NCI-H748 (cell line): ENCODE data around the gene SCYL1.
A peak's percentile ranks its signal among the peaks of the same experiment; 100 is the strongest.

Experiments
- DNase-seq: peaks from one replicate; lab custom pipeline; 2025; ENCODE audit not compliant: unreplicated experiment; lab: John Stamatoyannopoulos, UW

The SCYL1 gene

DNA sequence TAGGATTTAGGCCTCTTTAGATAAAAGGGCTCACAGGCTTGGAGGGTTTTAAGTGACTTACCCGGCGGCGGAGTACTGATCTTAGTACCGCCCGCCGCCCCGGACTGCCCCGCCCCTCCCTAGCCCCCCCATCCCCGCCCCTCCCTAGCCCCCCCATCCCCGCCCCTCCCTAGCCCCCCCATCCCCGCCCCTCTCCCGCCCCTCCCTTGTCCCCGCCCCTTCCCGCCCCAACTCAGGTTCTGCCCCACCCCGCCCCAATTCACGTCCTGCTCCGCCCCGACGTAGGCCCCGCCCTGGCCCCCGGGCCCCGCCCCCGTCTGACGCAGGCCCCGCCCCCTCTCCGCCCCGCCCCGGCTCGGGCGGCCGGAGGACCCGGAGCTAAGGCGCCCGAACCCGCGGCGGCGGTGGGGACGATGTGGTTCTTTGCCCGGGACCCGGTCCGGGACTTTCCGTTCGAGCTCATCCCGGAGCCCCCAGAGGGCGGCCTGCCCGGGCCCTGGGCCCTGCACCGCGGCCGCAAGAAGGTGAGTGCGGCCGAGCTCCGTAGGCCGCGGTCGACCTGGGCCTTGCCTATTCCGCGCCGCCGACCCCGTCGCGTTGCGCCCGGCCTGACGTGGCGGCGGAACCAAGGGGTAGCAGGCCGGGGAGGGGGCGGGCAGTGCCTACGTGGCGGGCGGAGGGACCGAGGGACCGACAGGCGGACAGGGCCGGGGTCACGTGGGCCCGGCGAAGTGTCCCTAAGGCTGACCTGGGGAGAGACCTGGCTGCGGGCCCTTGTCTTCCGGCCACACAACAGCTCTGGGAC is at the start of gene SCYL1:
SCYL1 (plus strand) TSS at position 343 of the 805 bp plus-strand sequence; CDS start at position 414, 71 bp downstream.
- DNase-seq = peak; percentile 77

GRCh38 chr11:65476632-65477148 is 48.2 kb upstream of the SCYL1 start:
- no peak for DNase-seq

DNA sequence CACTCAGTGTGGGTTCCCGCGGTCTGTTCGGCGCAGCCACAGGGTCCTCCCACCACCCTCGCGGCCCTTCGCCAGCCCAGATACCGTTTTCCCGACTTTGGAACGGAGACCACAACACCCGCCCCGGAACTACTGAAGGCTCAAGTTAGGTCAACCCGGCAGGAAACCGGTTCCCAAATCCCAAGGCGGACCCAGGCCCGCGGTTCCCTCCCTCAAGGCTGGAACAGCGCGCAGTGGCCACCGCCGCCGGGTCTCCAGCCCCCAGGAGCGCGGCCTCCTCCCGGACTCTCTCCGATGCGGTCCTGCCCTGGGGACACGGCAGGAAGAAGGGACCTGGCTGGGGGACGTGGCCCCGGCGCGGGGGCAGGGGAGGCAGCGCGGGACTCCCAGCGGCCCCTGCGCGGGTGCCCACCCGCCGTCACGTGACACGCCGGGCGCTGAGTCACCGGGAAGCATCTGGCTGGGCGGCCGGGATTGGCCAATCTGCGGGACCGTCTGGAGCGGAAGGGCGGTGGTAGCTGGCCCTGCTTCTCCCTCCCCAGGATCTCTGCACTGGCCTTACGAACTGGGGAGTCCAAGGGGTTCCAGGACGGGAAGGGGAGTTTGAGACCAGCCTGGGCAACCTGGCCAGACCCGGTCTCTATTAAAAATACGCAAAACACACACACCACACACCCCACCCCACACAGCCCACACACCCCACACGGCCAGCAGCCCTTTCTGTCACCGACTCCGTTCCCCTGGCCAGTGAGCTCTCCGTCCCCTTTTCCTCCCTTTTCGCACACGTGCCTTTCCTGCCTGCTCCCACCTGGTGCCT is 47.5 kb upstream of the SCYL1 start:
- DNase-seq = peak; percentile 94

DNA sequence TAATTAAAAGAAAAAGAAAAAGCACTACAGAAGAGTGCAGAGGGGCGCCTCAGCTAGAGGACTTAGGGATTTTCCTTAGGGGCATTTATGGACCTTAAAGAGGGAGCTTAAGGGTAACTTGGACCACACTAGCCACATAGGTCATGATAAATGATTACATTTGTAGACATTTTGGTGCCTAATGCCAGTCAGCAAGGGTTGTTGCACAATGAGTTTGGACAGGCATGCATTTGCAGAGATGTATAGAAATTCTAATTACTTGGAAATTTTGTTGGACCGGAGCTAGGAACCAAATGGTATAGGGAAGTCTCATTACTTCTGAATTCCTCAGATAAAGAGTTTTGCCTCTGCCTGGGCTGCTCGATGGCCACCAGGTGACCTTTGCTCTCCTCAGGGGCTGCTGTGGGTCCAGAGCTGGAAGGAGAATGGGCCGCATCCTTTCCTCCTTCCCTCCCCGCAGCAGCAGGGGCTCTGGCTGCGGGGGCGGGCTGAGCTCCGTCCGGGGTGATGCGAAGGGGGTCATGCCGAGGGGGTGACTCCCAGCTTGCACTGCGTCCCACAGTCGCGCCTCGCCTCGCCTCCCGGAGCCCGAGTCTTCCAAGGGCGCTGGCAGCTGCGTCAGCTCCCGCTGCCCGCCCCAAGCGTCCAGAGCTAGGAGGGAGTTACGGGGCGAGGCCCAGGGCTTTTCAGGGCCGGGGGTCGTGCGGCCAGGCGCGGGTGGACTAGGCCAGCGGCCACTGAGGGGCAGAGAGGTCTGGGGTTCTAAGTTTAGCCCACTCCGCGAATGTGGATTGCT is 46.3 kb upstream of the SCYL1 start:
- DNase-seq = no peak

DNA sequence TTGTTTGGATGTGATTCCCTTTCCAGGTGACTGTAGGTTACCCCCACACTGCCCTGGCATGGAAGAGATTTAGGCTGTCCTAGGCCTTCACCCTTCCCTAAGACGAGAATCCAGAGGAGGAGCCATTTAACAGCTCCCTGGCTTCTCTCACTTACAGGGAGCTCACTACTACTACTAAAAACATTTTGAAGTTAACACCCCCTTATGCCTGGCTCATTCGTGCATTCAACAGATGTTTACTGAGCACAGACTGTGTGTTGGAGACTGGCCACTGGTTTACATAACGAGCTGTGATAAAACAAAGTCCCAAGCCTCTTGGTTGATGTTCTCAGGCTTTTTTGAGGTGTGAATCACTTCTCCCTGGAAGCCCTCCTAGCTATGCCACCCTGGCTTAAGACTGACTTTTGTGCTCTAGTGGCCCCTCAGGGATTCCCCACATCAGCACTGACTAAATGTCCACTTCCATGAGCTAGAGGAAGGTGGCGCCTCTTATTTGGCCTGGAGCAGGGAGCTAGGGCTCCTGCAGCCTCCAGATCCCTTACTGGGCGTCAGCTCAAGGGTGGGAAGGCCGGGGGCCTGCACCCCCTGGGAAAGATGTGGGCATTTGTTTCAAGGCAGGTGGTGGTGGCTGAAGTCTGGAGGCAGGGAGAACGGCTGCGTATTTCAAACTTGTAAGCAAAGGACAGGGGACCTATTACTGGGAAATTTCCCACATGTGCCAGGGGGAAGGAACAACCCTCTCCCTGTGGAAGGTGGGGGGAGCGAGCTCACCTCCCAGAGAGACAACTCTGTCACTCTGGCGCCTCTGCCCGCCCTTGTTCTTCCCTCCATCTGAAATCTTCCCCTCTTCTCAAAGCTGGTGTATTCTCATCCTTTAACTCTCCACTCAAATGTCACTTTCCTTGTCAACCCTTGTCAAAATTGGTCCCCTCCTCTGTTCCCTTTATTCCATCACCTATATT is 45.4 kb upstream of the SCYL1 start:
- DNase-seq = no peak

DNA sequence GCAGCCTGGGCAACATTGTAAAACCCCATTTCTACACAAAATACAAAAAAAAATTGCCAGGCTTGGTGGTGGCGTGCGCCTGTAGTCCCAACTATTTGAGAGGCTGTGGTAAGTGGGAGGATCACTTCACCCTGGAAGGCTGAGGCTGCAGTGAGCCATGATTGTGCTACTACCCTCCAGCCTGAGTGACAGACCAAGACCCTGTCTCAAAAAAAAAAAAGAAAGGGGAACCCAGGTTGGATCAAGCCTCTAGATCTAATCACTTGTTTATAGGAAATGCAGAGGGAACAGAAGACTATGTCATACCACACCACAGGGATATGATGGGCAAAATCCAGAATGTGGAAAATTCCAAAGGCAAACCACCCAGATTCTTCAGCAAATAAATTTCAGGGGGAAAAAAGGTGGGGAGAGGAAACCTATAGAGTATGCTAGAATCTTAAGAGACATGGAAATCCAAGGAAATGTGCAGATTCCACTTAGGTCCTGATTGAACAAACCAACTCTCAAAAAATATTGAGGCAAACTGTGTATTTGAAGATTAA is 42.5 kb upstream of the SCYL1 start:
- no peak for DNase-seq

DNA sequence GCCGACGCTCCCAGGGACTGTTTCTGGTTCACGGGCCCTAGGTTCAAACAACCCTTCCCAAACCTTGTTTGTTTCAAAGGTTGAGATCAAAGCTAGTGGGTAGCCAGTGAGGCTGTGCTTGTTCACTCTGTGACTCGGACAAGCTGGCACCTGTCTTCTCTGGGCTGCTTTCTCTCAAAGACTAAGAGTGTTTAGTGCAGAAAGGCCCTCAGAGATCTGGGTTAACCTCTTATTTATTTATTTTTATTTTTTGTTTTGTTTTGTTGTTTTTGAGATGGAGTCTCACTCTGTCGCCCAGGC is 39.0 kb upstream of the SCYL1 start:
- no peak for DNase-seq

DNA sequence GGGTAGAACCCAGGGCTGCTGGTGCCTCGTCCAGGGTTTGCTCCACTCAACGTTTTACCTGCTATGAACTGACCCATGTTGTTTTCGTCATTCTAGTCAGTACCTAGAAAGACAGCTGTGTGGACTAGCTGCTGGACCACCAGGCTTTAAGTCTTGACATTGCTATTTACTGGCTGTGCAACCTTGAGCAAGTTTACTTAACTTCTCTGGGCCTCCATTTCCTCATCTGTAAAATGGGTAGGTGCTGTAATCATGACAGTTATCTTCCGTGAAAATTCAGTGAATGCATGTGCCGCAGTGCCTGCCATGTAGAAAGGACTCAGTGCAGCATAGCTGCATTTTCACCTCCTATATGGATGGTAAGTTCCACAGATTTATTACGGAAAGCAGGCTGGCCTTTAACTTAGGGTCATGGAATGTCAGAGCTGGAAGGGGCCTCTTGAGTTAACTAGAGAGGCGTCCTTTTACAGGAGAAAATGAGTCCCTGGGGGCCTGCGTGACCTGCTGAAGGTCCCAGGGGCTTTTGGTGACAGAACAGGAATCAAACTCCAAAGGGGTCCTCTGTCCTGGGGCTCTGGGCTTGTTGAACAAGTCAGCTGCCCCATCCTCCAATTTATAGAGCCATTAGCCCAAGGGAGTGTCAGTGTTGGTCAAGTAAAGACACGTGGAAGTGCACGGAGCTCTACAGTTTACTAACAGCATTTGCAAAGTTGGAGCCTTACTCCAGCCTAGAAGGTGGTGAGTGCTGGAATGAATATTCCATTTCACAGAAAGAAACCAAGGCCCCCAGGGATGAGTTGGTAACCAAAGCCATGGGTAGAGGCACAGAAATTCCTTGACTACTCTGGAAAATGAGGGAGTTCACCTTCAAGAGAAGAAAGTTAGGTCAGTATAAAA is 38.1 kb upstream of the SCYL1 start:
- DNase-seq = no peak

DNA sequence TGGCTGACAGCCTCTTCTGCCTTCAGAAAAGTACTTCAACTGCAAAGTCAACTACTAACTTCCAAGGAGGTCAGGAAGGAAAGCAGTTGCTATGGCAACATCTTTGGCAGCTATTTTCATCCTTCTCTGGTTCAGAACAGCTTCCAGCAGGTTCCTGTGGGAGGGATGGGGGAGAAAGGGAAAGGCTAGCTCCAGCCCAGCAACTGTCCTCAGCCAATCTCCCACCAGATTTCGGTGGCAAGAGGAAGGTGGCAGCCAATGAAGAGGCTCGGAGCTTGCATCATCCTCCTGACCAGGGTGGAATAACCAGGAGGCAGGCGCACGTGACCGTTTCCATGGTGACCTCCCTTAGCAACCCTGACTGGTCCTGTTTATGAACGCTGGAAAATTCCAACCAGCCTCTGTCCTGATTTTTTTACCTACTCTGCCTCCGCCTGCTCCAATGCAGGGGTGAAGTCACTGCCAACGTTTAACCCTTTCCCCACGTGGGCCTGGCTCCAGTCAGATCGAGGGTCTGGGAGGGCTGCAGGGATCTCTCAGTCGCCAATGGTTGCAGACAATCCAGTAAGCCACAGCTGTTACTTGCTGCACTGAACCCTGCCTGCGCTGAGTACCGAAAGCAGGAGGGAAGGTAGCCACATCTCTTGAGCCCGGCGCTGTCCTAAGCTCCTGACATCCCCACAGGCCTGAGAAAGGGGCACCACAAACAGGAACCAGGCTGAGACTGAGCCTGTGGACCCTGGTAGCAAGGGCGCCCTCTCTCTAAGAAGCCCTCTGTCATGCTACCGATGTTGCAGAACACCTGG is 37.2 kb upstream of the SCYL1 start:
- peak; percentile 100 for DNase-seq

GRCh38 chr11:65488273-65489034 is 36.4 kb upstream of the SCYL1 start:
- DNase-seq = no peak

- DNase-seq = no peak
Observed at GRCh38 chr11:65489035-65489705, 35.7 kb upstream of the SCYL1 start.

GRCh38 chr11:65489706-65490320 is 35.1 kb upstream of the SCYL1 start:
- no peak for DNase-seq

GRCh38 chr11:65491163-65491465 is 33.8 kb upstream of the SCYL1 start:
- DNase-seq = no peak

GRCh38 chr11:65491614-65492386 is 33.1 kb upstream of the SCYL1 start:
- DNase-seq = peak; percentile 94

- DNase-seq = no peak
Observed at GRCh38 chr11:65492387-65492636, 32.6 kb upstream of the SCYL1 start.
